Left lobe of liver (tissue), 2 donors: ENCODE measurements around the gene GRIK1. TPM values are rescaled to one million over a fixed set of nuclear protein-coding genes. Genes with fewer than 3 reads are reported as not detected.

Experiments
- ATAC-seq: fragments of 200-7000 bp; cut with Tn5 transposase; one replicate; pipeline ENCODE4 v1.9.1; 2020; ENCODE audit warnings: mild to moderate bottlenecking, moderate library complexity
- DNase-seq: peaks from one replicate; pipeline ENCODE4 v3.0.0-alpha.2; 2020; ENCODE audit warnings: low spot score
- total RNA-seq: library from RNA; stranded (reverse); gene quantifications from one replicate; pipeline ENCODE4 v1.2.1, GENCODE V29; 2021
- donor health status: DM: no; HTN: no; CAD: no; lungs with moderate emphysema.
- donor health status: DM: no; HTN: yes; CAD: no.

Gene GRIK1
- total RNA-seq, 1 donor from 2014 or later: 0.18 TPM

GRCh38 chr21:29647353-29647781 is 292.4 kb downstream of the GRIK1 start:
- ATAC-seq (no peak), DNase-seq (no peak)

GRCh38 chr21:29645666-29646553 is 293.9 kb downstream of the GRIK1 start:
- DNase-seq: no peak
- no peak for ATAC-seq

- ATAC-seq (no peak), DNase-seq (no peak)
Observed at GRCh38 chr21:29643289-29643688, 296.5 kb downstream of the GRIK1 start.

GRCh38 chr21:29642551-29643245 is 297.1 kb downstream of the GRIK1 start:
- ATAC-seq (no peak), DNase-seq (no peak)

- DNase-seq (no peak), ATAC-seq (no peak)
Observed at GRCh38 chr21:29641635-29642550, 297.9 kb downstream of the GRIK1 start.

GRCh38 chr21:29641001-29641634 is 298.7 kb downstream of the GRIK1 start:
- DNase-seq (no peak), ATAC-seq (no peak)

- DNase-seq: no peak
- no peak for ATAC-seq
Observed at GRCh38 chr21:29640080-29640508, 299.7 kb downstream of the GRIK1 start.

- DNase-seq (no peak), ATAC-seq (no peak)
Observed at GRCh38 chr21:29639366-29640079, 300.3 kb downstream of the GRIK1 start.

- DNase-seq (no peak), ATAC-seq (no peak)
Observed at GRCh38 chr21:29638761-29639327, 301.0 kb downstream of the GRIK1 start.

GRCh38 chr21:29638138-29638537 is 301.7 kb downstream of the GRIK1 start:
- no peak for ATAC-seq

GRCh38 chr21:29637553-29637952 is 302.2 kb downstream of the GRIK1 start:
- ATAC-seq (no peak), DNase-seq (no peak)

More at GRCh38 chr21:29638138-29638537, 301.7 kb downstream of the GRIK1 start:
- DNase-seq: no peak

- ATAC-seq (no peak), DNase-seq (no peak)
Observed at GRCh38 chr21:29637134-29637533, 302.7 kb downstream of the GRIK1 start.

- DNase-seq (no peak), ATAC-seq (no peak)
Observed at GRCh38 chr21:29634418-29634817, 305.4 kb downstream of the GRIK1 start.

GRCh38 chr21:29633756-29634155 is 306.0 kb downstream of the GRIK1 start:
- ATAC-seq: no peak
- DNase-seq: no peak

- DNase-seq (no peak), ATAC-seq (no peak)
Observed at GRCh38 chr21:29630441-29630840, 309.4 kb downstream of the GRIK1 start.

GRCh38 chr21:29627905-29628304 is 311.9 kb downstream of the GRIK1 start:
- ATAC-seq: no peak
- no peak for DNase-seq

GRCh38 chr21:29626801-29627470 is 312.9 kb downstream of the GRIK1 start:
- DNase-seq (no peak), ATAC-seq (no peak)

GRCh38 chr21:29625990-29626389 is 313.8 kb downstream of the GRIK1 start:
- no peak for ATAC-seq
- no peak for DNase-seq

GRCh38 chr21:29624776-29625175 is 315.0 kb downstream of the GRIK1 start:
- DNase-seq (no peak), ATAC-seq (no peak)
